ENCODE data around the gene OR5H14. TPM values are rescaled to one million over a fixed set of nuclear protein-coding genes. Genes with fewer than 3 reads are reported as not detected.
"Not testable (repeated sequence)": the region's sequence is repeated elsewhere in the genome, so short reads cannot be mapped to it uniquely, and the experiment has no call there.

The OR5H14 gene
- total and polyA plus RNA-seq, 7 donors = not detected

DNA sequence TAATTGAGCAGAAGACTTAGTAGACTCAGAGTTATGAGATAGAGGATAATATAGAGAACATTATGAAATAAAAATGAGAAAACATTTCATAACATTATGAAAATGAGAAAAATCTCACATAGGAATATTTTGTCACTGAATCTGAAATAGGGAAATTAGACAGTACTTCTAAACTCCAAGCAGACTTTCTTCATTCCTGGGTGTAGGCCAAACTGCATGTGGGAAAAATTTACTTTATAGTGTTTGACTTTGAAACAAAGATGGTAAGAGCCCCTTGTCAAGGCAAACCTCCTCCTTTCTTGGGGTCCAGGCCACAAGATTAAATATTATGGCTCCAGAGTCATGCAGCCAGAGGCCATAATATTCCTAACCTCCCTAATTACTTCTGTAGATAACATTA lies 6.7 kb upstream of the OR5H14 start:
- no peak for TF ChIP-seq CTCF (IDR thresholded peaks at IDR 0.05)
- Histone ChIP-seq H3K27me3 (ENCODE audit: insufficient read depth in 3 of 3, low read length in 2 of 3) (no peaks in the 10 kb centered on the region), H3K27ac (no peak overlapping the region), H3K36me3 (ENCODE audit: insufficient read depth in 1 of 2, low read depth in 1 of 2) (no peaks in the 10 kb centered on the region), H3K4me1 (no peaks in the 10 kb centered on the region), H3K9me3 (no peaks in the 10 kb centered on the region), H3K4me3 (no peak overlapping the region)
- ATAC-seq (no peak), DNase-seq (no peak)
- intact Hi-C loops (cut with DNase I) = no loop called here

GRCh38 chr3:98148751-98149150 lies 1.5 kb downstream of the OR5H14 start:
- Histone ChIP-seq H3K9me3 (no peaks in the 10 kb centered on the region), H3K4me3 (no peak overlapping the region), H3K4me1 (no peaks in the 10 kb centered on the region), H3K36me3 (ENCODE audit: insufficient read depth in 1 of 2, low read depth in 1 of 2) (no peaks in the 10 kb centered on the region), H3K27ac (no peak overlapping the region), H3K27me3 (ENCODE audit: insufficient read depth in 3 of 3, low read length in 2 of 3) (no peaks in the 10 kb centered on the region)
- TF ChIP-seq CTCF (IDR thresholded peaks at IDR 0.05) = no peak
- ATAC-seq (no peak), DNase-seq (no peak)
- intact Hi-C loops (cut with DNase I) = no loop called here
- WGBS, 3 donors = 58 to 64% (median 60%) methylated on average over 3 of the region's 3 CpGs

DNA sequence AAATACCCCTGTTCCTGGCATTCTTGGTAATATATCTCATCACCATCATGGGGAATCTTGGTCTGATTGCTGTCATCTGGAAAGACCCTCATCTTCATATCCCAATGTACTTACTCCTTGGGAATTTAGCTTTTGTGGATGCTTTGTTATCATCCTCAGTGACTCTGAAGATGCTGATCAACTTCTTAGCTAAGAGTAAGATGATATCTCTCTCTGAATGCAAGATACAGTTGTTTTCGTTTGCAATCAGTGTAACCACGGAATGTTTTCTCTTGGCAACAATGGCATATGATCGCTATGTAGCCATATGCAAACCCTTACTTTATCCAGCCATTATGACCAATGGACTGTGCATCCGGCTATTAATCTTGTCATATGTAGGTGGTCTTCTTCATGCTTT lies 2.2 kb downstream of the OR5H14 start:
- 78 to 85% (median 81%) methylated on average over 4 of the region's 4 CpGs for WGBS, 3 donors
- H3K4me3 ChIP-seq; H3K27me3 ChIP-seq (ENCODE audit: insufficient read depth in 3 of 3, low read length in 2 of 3); DNase-seq; H3K36me3 ChIP-seq (ENCODE audit: insufficient read depth in 1 of 2, low read depth in 1 of 2); H3K27ac ChIP-seq; H3K4me1 ChIP-seq; H3K9me3 ChIP-seq; intact Hi-C loops (cut with DNase I); ATAC-seq: not testable (repeated sequence)

GRCh38 chr3:98151241-98151640 lies 4.0 kb downstream of the OR5H14 start:
- DNase-seq = no peak
- intact Hi-C loops (cut with DNase I) = no loop called here

DNA sequence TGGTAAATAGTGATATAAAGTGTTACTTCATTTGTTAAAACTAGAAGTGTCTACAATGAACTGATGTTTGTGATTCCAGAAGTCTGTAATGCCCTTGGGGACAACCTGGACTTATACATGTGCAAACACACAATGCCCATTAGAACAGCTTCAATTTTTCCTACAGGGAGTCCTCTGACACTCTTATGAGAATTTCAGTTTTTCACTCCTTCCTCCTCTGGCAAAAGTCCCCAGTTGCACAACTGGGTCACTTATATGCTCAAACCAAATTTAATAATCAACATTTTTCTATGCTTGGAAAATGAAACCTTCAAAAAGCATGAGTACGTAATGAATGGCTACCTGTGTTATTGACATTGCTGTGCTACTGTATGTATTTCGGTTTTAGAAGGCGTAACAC lies 19.1 kb downstream of the OR5H14 start, which contains the start of gene OR5H15:
OR5H15 (plus strand) TSS at position 301 of the 400 bp plus-strand sequence. CDS start 2,004 bp downstream, outside the sequence.
- DNase-seq (no peak), ATAC-seq (no peak)
- H3K4me1 ChIP-seq = no peaks in the 10 kb centered on the region
- H3K4me3 ChIP-seq = no peak within 1 kb of the TSS
- intact Hi-C loops (cut with DNase I) = no loop called here
- no peaks in the 10 kb centered on the region for H3K9me3 ChIP-seq
- H3K36me3 ChIP-seq (ENCODE audit: insufficient read depth in 1 of 2, low read depth in 1 of 2) = no peaks in the 10 kb centered on the region
- H3K27me3 ChIP-seq (ENCODE audit: insufficient read depth in 3 of 3, low read length in 2 of 3) = no peaks in the 10 kb centered on the region
- no peak for TF ChIP-seq CTCF (IDR thresholded peaks at IDR 0.05)
- 92 to 94% (median 94%) methylated on average over 3 of the region's 3 CpGs for WGBS, 3 donors
- H3K27ac ChIP-seq = no peak within 1 kb of the TSS

More at GRCh38 chr3:98151241-98151640, 4.0 kb downstream of the OR5H14 start:
- no peaks in the 10 kb centered on the region for H3K27me3 ChIP-seq (ENCODE audit: insufficient read depth in 3 of 3, low read length in 2 of 3)
- TF ChIP-seq CTCF (IDR thresholded peaks at IDR 0.05) = no peak
- no peaks in the 10 kb centered on the region for H3K9me3 ChIP-seq
- H3K4me3 ChIP-seq = no peak overlapping the region
- ATAC-seq = no peak
- 61 to 76% (median 73%) methylated on average over 5 of the region's 5 CpGs for WGBS, 3 donors
- H3K4me1 ChIP-seq = no peaks in the 10 kb centered on the region
- H3K36me3 ChIP-seq (ENCODE audit: insufficient read depth in 1 of 2, low read depth in 1 of 2) = no peaks in the 10 kb centered on the region
- no peak overlapping the region for H3K27ac ChIP-seq
